CD14-positive monocyte (primary cell): ENCODE measurements around the gene MET. TPM values are rescaled to one million over a fixed set of nuclear protein-coding genes. Genes with fewer than 3 reads are reported as not detected.
A peak's percentile ranks its signal among the peaks of the same experiment; 100 is the strongest.

Experiments used
- DNase-seq, 3 donors: peaks; one replicate each; pipeline ENCODE4 v3.0.0-alpha.2; 2011 to 2022
- H2AFZ ChIP-seq: 2 replicates; pipeline ENCODE4 v1.6.0; 2012; ENCODE audit warnings: mild to moderate bottlenecking, low read depth, low read length, inconsistent platforms; ENCODE audit not compliant: insufficient read depth, poor library complexity, severe bottlenecking
- H3K27ac ChIP-seq, 2 donors: 1 replicate in 1 of 2; 2 replicates in 1 of 2; pipeline ENCODE4 v1.5.1; 2012 to 2013; ENCODE audit warnings: low read length in 2 of 2, control low read depth in 1 of 2, inconsistent platforms in 1 of 2, low read depth in 1 of 2, mild to moderate bottlenecking in 1 of 2
- H3K27me3 ChIP-seq, 2 donors: one replicate each; pipeline versions ENCODE4 v1.6.0 to v1.6.1; 2011 to 2013; ENCODE audit warnings: low read length in 2 of 2; ENCODE audit not compliant: control insufficient read depth in 2 of 2, insufficient read depth in 2 of 2
- H3K36me3 ChIP-seq, 2 donors: replicated peaks in 1 of 2; 1 replicate in 1 of 2; 2 replicates in 1 of 2; pipeline versions ENCODE4 v1.5.1 to v1.6.1; 2012 to 2013; ENCODE audit warnings: low read length in 2 of 2, control low read depth in 1 of 2, inconsistent platforms in 1 of 2, mild to moderate bottlenecking in 1 of 2; ENCODE audit not compliant: insufficient read depth in 2 of 2, control insufficient read depth in 1 of 2
- H3K4me1 ChIP-seq, 2 donors: 1 replicate in 1 of 2; 2 replicates in 1 of 2; pipeline versions ENCODE4 v1.5.1 to v1.6.1; 2012 to 2013; ENCODE audit warnings: low read length in 2 of 2, control low read depth in 1 of 2, inconsistent platforms in 1 of 2, mild to moderate bottlenecking in 1 of 2, moderate library complexity in 1 of 2; ENCODE audit not compliant: insufficient read depth in 2 of 2, control insufficient read depth in 1 of 2
- H3K4me2 ChIP-seq: replicated peaks from 2 replicates; pipeline ENCODE3; 2012; ENCODE audit warnings: low read length, moderate library complexity, mild to moderate bottlenecking; ENCODE audit not compliant: poor library complexity, severe bottlenecking; ENCODE audit errors: extremely low read depth
- H3K4me3 ChIP-seq, 3 experiments: fragments of 200-600 bp in 1 of 3; sonication (generic) in 1 of 3; replicated peaks in 1 of 3; 1 replicate in 2 of 3; 2 replicates in 1 of 3; pipeline ENCODE4 v1.5.1; 2011 to 2013; ENCODE audit warnings: low read length in 3 of 3, mild to moderate bottlenecking in 3 of 3, control low read depth in 2 of 3, low read depth in 2 of 3, inconsistent platforms in 1 of 3, moderate library complexity in 1 of 3
- H3K79me2 ChIP-seq: 2 replicates; pipeline ENCODE4 v1.6.0; 2012; ENCODE audit warnings: mild to moderate bottlenecking, control low read depth, inconsistent platforms, low read length, moderate library complexity; ENCODE audit not compliant: insufficient read depth
- H3K9ac ChIP-seq: 2 replicates; pipeline ENCODE4 v1.6.0; 2017; ENCODE audit warnings: low read length, mild to moderate bottlenecking; ENCODE audit not compliant: insufficient read depth, poor library complexity, severe bottlenecking
- H3K9me3 ChIP-seq, 2 donors: replicated peaks in 1 of 2; 1 replicate in 1 of 2; 2 replicates in 1 of 2; pipeline versions ENCODE4 v1.5.1 to v1.6.1; 2012 to 2013; ENCODE audit warnings: low read length in 2 of 2, control low read depth in 1 of 2; ENCODE audit not compliant: control insufficient read depth in 1 of 2, insufficient read depth in 1 of 2
- H4K20me1 ChIP-seq: 2 replicates; pipeline ENCODE4 v1.6.0; 2012; ENCODE audit warnings: mild to moderate bottlenecking, low read length, control low read depth, moderate library complexity; ENCODE audit not compliant: insufficient read depth
- H3K27ac Mint-ChIP-seq, 7 donors: one replicate each; pipeline ENCODE4 v1.8.0; 2020; ENCODE audit warnings: mild to moderate bottlenecking in 7 of 7, mixed read lengths in 7 of 7, moderate library complexity in 6 of 7, inconsistent platforms in 2 of 7
- H3K27me3 Mint-ChIP-seq, 3 donors: one replicate each; pipeline ENCODE4 v1.8.0; 2021 to 2022; ENCODE audit warnings: low read depth in 3 of 3, mild to moderate bottlenecking in 3 of 3, mixed read lengths in 3 of 3, moderate library complexity in 3 of 3, inconsistent platforms in 1 of 3
- H3K36me3 Mint-ChIP-seq, 2 donors: one replicate each; pipeline ENCODE4 v1.8.0; 2020; ENCODE audit warnings: mixed read lengths in 2 of 2, inconsistent platforms in 1 of 2, mild to moderate bottlenecking in 1 of 2
- H3K4me1 Mint-ChIP-seq: one replicate; pipeline ENCODE4 v1.8.0; 2020; ENCODE audit warnings: mild to moderate bottlenecking, mixed read lengths
- H3K4me3 Mint-ChIP-seq, 2 donors: one replicate each; pipeline ENCODE4 v1.8.0; 2020; ENCODE audit warnings: mild to moderate bottlenecking in 2 of 2, mixed read lengths in 2 of 2, moderate library complexity in 1 of 2
- H3K9me3 Mint-ChIP-seq, 7 donors: one replicate each; pipeline ENCODE4 v1.8.0; 2020 to 2022; ENCODE audit warnings: mixed read lengths in 7 of 7, mild to moderate bottlenecking in 6 of 7, moderate library complexity in 6 of 7, inconsistent platforms in 2 of 7
- CTCF ChIP-seq: fragments of 200-600 bp; IDR thresholded peaks from one replicate; pipeline ENCODE4 v1.8.0; 2022; ENCODE audit warnings: antibody characterized with exemption, mild to moderate bottlenecking
- WGBS: methylation state at CpG from one replicate; pipeline ENCODE4 v1.1.5; 2013; ENCODE audit warnings: missing lambda C conversion rate; ENCODE audit not compliant: insufficient coverage; 5-methylcytosine and 5-hydroxymethylcytosine counted together
- intact Hi-C, 2 donors: fragments of 100-400 bp; cut with micrococcal nuclease; formaldehyde crosslinking; loops; one replicate each; pipeline versions ENCODE4 v1.15.0 to v1.15.1; 2023
- polyA plus RNA-seq, 3 donors: library from polyadenylated mRNA; depleted of rRNA in 1 of 3; unstranded in 2 of 3; stranded (reverse) in 1 of 3; fragments of 300-500 nt in 2 of 3; fragments of >200 nt in 1 of 3; fragmentation: Illumina TruSeq in 2 of 3; gene quantifications; 1 replicate in 2 of 3; 2 replicates in 1 of 3; pipeline ENCODE4 v1.2.3, GENCODE V29; 2012 to 2021

The MET gene
- polyA plus RNA-seq, 3 donors, result not detected

- Histone ChIP-seq H3K79me2 (no peaks in the 10 kb centered on the region), H3K4me2 (no peak overlapping the region), H3K9ac (no peak overlapping the region), H2AFZ (no peak overlapping the region), H4K20me1 (no peaks in the 10 kb centered on the region), H3K27ac (no peak overlapping the region), H3K4me3 (no peak overlapping the region), H3K9me3 (no peaks in the 10 kb centered on the region), H3K36me3 (no peaks in the 10 kb centered on the region), H3K4me1 (peaks cover 0 to 12% of the 10 kb centered on the region in 2 donors), H3K27me3 (no peaks in the 10 kb centered on the region)
- H3K4me1 Mint-ChIP-seq, result peaks cover 11% of the 10 kb centered on the region
- intact Hi-C loops, result loop anchor here (5.0 to 10.0 kb wide), 6 partner anchors 48 to 635 kb away; partner anchors contain the start of gene MET (in 1 of the 2)
- TF ChIP-seq CTCF, result peak; percentile 82
- peak; percentile 30 to 63 (median 52) for DNase-seq
- H3K27me3 Mint-ChIP-seq, result peaks cover 0 to 1% (median 0%) of the 10 kb centered on the region in 3 donors
- H3K27ac Mint-ChIP-seq, result no peak overlapping the region
- WGBS, result no CpG with 5 or more reads among the region's 1 CpG
- no peaks in the 10 kb centered on the region for H3K9me3 Mint-ChIP-seq
- H3K4me3 Mint-ChIP-seq, result no peak overlapping the region
- no peaks in the 10 kb centered on the region for H3K36me3 Mint-ChIP-seq
These were observed 137.8 kb downstream of the MET start for GRCh38 chr7:116809636-116810266.

GRCh38 chr7:116810267-116811116 lies 138.5 kb downstream of the MET start:
- H3K27me3 ChIP-seq, result no peaks in the 10 kb centered on the region
- H3K4me3 ChIP-seq, result no peak overlapping the region
- no peaks in the 10 kb centered on the region for H3K79me2 ChIP-seq
- H3K36me3 ChIP-seq, result no peaks in the 10 kb centered on the region
- no peaks in the 10 kb centered on the region for H3K36me3 Mint-ChIP-seq
- H3K4me2 ChIP-seq, result no peak overlapping the region
- no peak overlapping the region for H2AFZ ChIP-seq
- H3K4me1 ChIP-seq, result peaks cover 0 to 12% of the 10 kb centered on the region in 2 donors
- H3K27me3 Mint-ChIP-seq, result peaks cover 0 to 1% (median 0%) of the 10 kb centered on the region in 3 donors
- H3K4me1 Mint-ChIP-seq, result peaks cover 11% of the 10 kb centered on the region
- no peak for TF ChIP-seq CTCF
- H4K20me1 ChIP-seq, result no peaks in the 10 kb centered on the region
- intact Hi-C loops, result loop anchor here in 1 of 2 donors (5.0 kb wide), 1 partner anchor 47 kb away; no protein-coding TSS in a partner anchor
- no peaks in the 10 kb centered on the region for H3K9me3 Mint-ChIP-seq
- H3K9me3 ChIP-seq, result no peaks in the 10 kb centered on the region
- H3K27ac Mint-ChIP-seq, result no peak overlapping the region
- no peak overlapping the region for H3K9ac ChIP-seq
- 34% methylated on average over 4 of the region's 6 CpGs for WGBS
- no peak overlapping the region for H3K4me3 Mint-ChIP-seq
- no peak for DNase-seq
- H3K27ac ChIP-seq, result no peak overlapping the region
